Brain microvascular endothelial cell (primary cell): ENCODE data around the gene FCHSD2.

Experiments
- DNase-seq: peaks from one replicate; pipeline ENCODE4 v3.0.0-alpha.2; 2020
- H3K27ac ChIP-seq: fragments of 250-450 bp; sonication (Bioruptor Pico); 2 replicates; pipeline ENCODE4 v1.5.1; 2020; ENCODE audit warnings: mild to moderate bottlenecking, moderate library complexity
- H3K27me3 ChIP-seq: fragments of 250-450 bp; sonication (Bioruptor Pico); replicated peaks from 2 replicates; pipeline ENCODE4 v1.5.1; 2020; ENCODE audit warnings: mild to moderate bottlenecking
- H3K36me3 ChIP-seq: fragments of 250-450 bp; sonication (Bioruptor Pico); replicated peaks from 2 replicates; pipeline ENCODE4 v1.5.1; 2020; ENCODE audit warnings: mild to moderate bottlenecking
- H3K4me3 ChIP-seq: 2 replicates; pipeline ENCODE4 v1.5.1; 2011; ENCODE audit warnings: low read depth, mild to moderate bottlenecking, control low read depth, low read length, moderate library complexity
- in situ Hi-C: cut with HindIII; loops from 2 replicates; pipeline ENCODE4 v1.10.0; 2017; ENCODE audit warnings: low sequenced_read_pairs, low pct_ligation_motif_present
- TF ChIP-seq, protein P1 (sequence below): IDR thresholded peaks from 2 replicates; pipeline ENCODE4 v1.5.1; 2011; ENCODE audit warnings: low read depth, mild to moderate bottlenecking, moderate library complexity, low read length, control low read depth, inconsistent platforms; ENCODE audit errors: missing control alignments

Gene FCHSD2

DNA sequence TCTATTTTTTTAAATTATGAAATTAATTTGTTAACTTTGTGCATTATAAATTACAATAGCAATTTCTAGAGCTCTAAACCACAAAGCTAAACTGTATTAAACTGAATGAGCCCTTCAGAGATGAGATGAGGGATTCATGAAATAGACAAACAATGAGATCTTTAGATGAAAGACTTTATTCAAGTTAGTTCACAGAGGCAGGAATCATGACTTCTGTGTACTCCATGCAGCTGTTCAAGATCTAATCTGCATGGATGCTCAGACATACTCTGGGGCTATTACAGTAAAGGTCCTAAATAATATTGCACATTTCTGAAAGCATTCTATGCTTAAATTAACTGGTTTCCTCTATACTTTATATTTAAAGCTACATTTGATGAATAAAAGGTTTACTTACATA is 122.7 kb downstream of the FCHSD2 start:
- DNase-seq = no peak
- in situ Hi-C loops = no loop called here
- H3K36me3 ChIP-seq = no peaks in the 10 kb centered on the region
- TF ChIP-seq, protein P1, sequence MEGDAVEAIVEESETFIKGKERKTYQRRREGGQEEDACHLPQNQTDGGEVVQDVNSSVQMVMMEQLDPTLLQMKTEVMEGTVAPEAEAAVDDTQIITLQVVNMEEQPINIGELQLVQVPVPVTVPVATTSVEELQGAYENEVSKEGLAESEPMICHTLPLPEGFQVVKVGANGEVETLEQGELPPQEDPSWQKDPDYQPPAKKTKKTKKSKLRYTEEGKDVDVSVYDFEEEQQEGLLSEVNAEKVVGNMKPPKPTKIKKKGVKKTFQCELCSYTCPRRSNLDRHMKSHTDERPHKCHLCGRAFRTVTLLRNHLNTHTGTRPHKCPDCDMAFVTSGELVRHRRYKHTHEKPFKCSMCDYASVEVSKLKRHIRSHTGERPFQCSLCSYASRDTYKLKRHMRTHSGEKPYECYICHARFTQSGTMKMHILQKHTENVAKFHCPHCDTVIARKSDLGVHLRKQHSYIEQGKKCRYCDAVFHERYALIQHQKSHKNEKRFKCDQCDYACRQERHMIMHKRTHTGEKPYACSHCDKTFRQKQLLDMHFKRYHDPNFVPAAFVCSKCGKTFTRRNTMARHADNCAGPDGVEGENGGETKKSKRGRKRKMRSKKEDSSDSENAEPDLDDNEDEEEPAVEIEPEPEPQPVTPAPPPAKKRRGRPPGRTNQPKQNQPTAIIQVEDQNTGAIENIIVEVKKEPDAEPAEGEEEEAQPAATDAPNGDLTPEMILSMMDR = no peak
- H3K4me3 ChIP-seq = no peak overlapping the region
- H3K27me3 ChIP-seq = no peaks in the 10 kb centered on the region
- H3K27ac ChIP-seq = no peak overlapping the region

DNA sequence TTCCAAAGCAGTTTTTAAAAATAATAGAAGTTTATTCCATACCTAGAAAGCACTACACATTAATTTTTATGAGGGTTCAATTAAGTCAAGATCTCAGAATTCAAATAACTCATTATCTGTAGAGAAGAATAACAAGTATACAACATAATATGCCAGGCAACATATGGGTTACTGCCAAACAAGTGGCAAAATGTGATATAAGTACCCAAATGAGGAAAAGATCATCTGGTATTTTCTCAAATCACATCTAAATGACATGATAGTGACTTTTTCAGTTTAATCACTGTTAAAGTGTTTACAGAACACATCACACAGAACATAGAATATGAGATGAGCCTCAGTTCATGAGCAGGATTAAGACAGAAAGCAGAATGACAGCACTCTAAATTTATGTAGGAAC is 123.3 kb downstream of the FCHSD2 start:
- no peak for DNase-seq
- Histone ChIP-seq H3K27me3 (no peaks in the 10 kb centered on the region), H3K27ac (no peak overlapping the region), H3K36me3 (no peaks in the 10 kb centered on the region), H3K4me3 (no peak overlapping the region)
- TF ChIP-seq, protein P1 = no peak
- in situ Hi-C loops = no loop called here

DNA sequence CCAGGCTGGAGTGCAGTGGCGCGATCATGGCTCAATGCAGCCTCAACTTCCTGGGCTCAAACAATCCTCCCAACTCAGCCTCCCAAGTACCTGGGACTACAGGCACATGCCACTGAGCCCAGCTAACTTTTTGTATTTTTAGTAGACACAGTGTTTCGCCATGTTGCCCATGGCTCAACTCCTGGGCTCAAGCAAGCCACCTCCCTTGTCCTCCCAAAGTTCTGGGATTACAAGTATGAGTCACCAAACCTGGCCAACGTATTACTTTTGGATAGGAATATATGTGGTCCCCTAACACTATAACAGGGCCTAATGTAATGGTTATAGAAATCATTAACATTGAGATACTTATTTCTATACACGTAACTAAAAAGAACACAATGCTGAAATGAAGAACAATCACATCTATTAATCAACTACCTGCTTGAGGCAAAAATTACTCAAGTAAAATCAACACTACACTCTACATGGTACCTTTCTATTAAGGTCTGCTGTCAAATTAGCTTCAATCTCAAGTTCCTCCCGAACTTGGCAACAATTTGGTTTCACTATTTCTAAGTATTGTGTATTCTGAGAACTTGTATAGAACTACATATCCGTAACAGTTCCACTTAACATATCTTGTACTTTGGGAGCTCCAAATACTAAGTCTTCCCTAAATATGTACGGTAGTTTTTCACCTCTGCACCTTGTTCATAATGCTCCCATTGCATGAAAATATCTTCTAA is 124.9 kb downstream of the FCHSD2 start:
- no peak overlapping the region for H3K4me3 ChIP-seq
- no peak overlapping the region for H3K27ac ChIP-seq
- in situ Hi-C loops = no loop called here
- TF ChIP-seq, protein P1 = no peak
- no peak for DNase-seq
- no peaks in the 10 kb centered on the region for H3K27me3 ChIP-seq
- no peaks in the 10 kb centered on the region for H3K36me3 ChIP-seq

DNA sequence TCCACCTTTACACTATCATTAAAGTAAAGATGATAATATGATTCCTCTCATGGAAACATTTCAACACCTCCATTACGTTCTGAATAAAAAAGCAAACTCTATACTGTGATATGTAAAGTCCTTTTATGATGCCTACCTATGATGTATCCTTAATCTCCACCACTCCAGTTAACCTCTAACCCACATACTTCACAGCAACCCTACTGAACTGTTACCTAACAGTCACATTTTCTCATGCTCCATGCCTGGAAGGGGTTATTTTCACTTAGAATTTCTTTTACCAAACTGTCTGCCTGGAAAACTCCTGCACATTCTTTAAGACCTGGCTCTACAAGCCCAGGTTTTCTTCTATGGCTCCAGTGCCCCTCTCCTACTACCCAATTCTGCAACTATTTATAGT is 129.1 kb downstream of the FCHSD2 start:
- no peak overlapping the region for H3K27ac ChIP-seq
- in situ Hi-C loops = no loop called here
- H3K36me3 ChIP-seq = peaks cover 2% of the 10 kb centered on the region
- no peaks in the 10 kb centered on the region for H3K27me3 ChIP-seq
- no peak overlapping the region for H3K4me3 ChIP-seq
- TF ChIP-seq, protein P1 = no peak
- DNase-seq = no peak

DNA sequence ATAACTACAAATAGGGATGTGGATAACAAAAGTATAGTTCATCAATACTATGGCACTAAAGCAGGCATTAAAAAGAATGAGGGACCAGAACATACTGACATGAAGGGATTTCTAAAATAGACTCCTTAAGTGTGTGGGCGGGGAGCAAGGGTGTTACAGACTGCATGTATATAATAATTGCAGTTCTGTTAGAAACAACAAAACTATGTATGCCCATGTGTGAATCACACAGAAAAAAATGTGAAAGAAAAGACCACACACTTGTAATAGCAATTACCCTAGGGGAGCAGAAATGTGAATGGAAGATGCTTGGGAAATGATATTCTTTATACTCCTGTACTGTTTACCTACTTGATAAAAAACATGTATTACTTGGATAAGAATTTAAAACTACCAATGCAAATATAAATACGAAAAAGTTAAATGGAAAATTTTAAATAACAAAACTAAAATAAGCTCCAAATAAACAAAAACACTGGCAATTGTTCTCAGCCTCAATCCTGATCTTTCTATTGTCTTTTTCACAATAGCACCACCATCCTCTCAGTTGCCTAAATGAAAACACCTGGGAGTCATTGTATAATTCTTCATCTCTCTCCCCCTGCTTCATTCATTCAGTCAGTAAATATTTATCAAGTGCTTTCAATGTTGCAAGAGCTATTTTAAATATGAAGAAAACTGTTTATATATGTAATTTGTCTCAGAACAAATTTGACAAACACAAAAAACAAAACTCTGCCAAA is 129.8 kb downstream of the FCHSD2 start:
- no peak overlapping the region for H3K4me3 ChIP-seq
- in situ Hi-C loops = no loop called here
- H3K27ac ChIP-seq = no peak overlapping the region
- peak; percentile 7 for DNase-seq
- TF ChIP-seq, protein P1 = no peak
- no peaks in the 10 kb centered on the region for H3K27me3 ChIP-seq
- H3K36me3 ChIP-seq = peaks cover 2% of the 10 kb centered on the region
